Mesothelial cell of epicardium (in vitro differentiated cells): Measurements from ENCODE around the gene KYNU. TPM values are rescaled to one million over a fixed set of nuclear protein-coding genes. Genes with fewer than 3 reads are reported as not detected.
"Not testable (repeated sequence)": the region's sequence is repeated elsewhere in the genome, so short reads cannot be mapped to it uniquely, and the experiment has no call there.

Source experiments
- DNase-seq, 2 experiments: peaks; one replicate each; pipeline ENCODE4 v3.0.0; 2021; ENCODE audit warnings: low spot score in 2 of 2; ENCODE audit not compliant: unreplicated experiment in 2 of 2
- H3K27ac Mint-ChIP-seq: 2 replicates; pipeline ENCODE4 v1.8.0; 2021; ENCODE audit warnings: mixed read lengths
- H3K27me3 Mint-ChIP-seq: 2 replicates; pipeline ENCODE4 v1.8.0; 2021; ENCODE audit warnings: low read depth, mixed read lengths
- H3K36me3 Mint-ChIP-seq: 2 replicates; pipeline ENCODE4 v1.8.0; 2021; ENCODE audit warnings: mixed read lengths
- H3K4me1 Mint-ChIP-seq: 2 replicates; pipeline ENCODE4 v1.8.0; 2021; ENCODE audit warnings: mixed read lengths
- H3K4me3 Mint-ChIP-seq: 2 replicates; pipeline ENCODE4 v1.8.0; 2021; ENCODE audit warnings: mild to moderate bottlenecking, moderate library complexity, mixed read lengths
- H3K9me3 Mint-ChIP-seq: 2 replicates; pipeline ENCODE4 v1.8.0; 2021; ENCODE audit warnings: mixed read lengths
- total RNA-seq: library from RNA; stranded (reverse); gene quantifications from 3 replicates; pipeline ENCODE4 v1.2.1, GENCODE V29; 2021
- TF ChIP-seq, protein P1 (sequence below): fragments of 200-600 bp; sonication (generic); IDR thresholded peaks from one replicate; pipeline ENCODE4 v1.5.0; 2021; ENCODE audit warnings: antibody characterized with exemption; ENCODE audit not compliant: unreplicated experiment

The KYNU gene
- total RNA-seq, 1 donor from 2014 or later = 0.09 TPM

DNA sequence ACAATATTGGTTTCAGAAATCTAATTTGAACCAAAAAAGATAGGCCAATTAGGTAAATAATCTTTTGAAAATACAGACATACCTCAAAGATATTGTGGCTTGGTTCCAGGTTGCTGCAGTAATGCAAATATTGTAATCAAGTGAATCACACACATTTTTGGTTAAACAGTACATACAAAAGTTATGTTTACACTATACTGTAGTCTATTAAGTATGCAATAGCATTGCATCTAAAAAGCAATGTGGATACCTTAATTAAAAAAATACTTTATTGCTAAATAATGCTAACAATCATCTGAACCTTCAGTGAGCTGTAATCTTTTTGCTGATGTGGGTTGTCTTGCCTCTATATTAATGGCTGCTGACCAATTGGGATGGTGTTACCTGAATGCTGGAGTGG lies 67.3 kb downstream of the KYNU start:
- no peak for DNase-seq
- peaks cover 11% of the 10 kb centered on the region for H3K9me3 Mint-ChIP-seq
- no peak overlapping the region for H3K27ac Mint-ChIP-seq
- H3K4me1 Mint-ChIP-seq = peaks cover 29% of the 10 kb centered on the region
- peaks cover 7% of the 10 kb centered on the region for H3K36me3 Mint-ChIP-seq
- H3K4me3 Mint-ChIP-seq = no peak overlapping the region
- no peaks in the 10 kb centered on the region for H3K27me3 Mint-ChIP-seq
- TF ChIP-seq, protein P1, sequence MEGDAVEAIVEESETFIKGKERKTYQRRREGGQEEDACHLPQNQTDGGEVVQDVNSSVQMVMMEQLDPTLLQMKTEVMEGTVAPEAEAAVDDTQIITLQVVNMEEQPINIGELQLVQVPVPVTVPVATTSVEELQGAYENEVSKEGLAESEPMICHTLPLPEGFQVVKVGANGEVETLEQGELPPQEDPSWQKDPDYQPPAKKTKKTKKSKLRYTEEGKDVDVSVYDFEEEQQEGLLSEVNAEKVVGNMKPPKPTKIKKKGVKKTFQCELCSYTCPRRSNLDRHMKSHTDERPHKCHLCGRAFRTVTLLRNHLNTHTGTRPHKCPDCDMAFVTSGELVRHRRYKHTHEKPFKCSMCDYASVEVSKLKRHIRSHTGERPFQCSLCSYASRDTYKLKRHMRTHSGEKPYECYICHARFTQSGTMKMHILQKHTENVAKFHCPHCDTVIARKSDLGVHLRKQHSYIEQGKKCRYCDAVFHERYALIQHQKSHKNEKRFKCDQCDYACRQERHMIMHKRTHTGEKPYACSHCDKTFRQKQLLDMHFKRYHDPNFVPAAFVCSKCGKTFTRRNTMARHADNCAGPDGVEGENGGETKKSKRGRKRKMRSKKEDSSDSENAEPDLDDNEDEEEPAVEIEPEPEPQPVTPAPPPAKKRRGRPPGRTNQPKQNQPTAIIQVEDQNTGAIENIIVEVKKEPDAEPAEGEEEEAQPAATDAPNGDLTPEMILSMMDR = no peak

DNA sequence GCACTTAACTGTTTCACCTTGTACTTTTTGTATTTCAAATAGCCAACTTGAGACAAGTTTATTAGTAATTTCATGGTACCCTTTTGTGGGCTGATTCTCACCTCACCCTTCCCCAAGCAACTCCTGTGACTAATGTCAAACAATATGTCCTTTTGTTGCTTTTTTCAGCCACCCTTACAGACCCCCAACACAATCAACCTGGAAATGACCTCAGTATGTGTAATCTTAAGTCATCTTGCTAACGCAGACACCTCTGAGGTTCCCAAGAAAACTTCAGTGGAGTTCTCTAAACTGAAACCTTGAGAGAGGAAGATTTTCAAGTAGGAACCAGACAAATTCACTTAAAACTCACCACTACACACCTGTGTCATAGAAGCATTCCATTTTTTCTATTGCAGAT lies 69.5 kb downstream of the KYNU start:
- peaks cover 19% of the 10 kb centered on the region for H3K36me3 Mint-ChIP-seq
- TF ChIP-seq, protein P1 = no peak
- no peaks in the 10 kb centered on the region for H3K27me3 Mint-ChIP-seq
- no peak for DNase-seq
- H3K4me1 Mint-ChIP-seq = peaks cover 24% of the 10 kb centered on the region
- no peak overlapping the region for H3K27ac Mint-ChIP-seq
- peaks cover 22% of the 10 kb centered on the region for H3K9me3 Mint-ChIP-seq
- H3K4me3 Mint-ChIP-seq = no peak overlapping the region

DNA sequence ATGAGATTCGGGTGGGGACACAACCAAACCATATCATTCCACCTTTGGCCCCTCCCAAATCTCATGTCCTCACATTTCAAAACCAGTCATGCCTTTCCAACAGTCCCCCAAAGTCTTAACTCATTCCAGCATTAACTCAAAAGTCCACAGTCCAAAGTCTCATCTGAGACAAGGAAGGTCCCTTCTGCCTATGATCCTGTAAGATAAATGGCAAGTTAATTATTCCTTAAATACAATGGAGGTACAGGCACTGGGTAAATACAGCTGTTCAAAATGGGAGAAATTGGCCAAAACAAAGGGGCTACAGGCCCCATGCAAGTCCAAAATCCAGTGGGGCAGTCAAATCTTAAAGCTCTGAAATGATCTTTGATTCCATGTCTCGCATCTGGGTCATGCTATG lies 71.3 kb downstream of the KYNU start:
- H3K27ac Mint-ChIP-seq, H3K27me3 Mint-ChIP-seq, H3K4me3 Mint-ChIP-seq, DNase-seq: not testable (repeated sequence)
- H3K4me1 Mint-ChIP-seq = peaks cover 26% of the 10 kb centered on the region
- H3K9me3 Mint-ChIP-seq = peaks cover 22% of the 10 kb centered on the region
- H3K36me3 Mint-ChIP-seq = peaks cover 19% of the 10 kb centered on the region

DNA sequence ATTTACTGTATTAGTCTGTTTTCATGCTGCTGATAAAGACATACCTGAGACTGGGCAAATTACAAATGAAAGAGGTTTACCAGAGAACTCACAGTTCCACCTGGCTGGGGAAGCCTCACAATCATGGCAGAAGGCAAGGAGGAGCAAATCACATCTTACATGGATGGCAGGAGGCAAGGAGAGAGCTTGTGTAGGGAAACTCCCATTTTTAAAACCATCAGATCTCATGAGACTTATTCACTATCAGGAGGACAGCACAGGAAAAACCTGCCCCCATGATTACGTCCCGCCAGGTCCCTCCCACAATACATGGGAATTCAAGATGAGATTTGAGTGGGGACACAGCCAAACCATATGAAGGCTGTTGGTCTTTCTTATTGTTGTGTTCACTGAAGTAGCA lies 72.9 kb downstream of the KYNU start:
- Mint-ChIP-seq H3K9me3 (peaks cover 22% of the 10 kb centered on the region), H3K4me1 (peaks cover 16% of the 10 kb centered on the region), H3K36me3 (peaks cover 19% of the 10 kb centered on the region)
- not testable (repeated sequence) for H3K27ac Mint-ChIP-seq, H3K27me3 Mint-ChIP-seq, DNase-seq, H3K4me3 Mint-ChIP-seq

DNA sequence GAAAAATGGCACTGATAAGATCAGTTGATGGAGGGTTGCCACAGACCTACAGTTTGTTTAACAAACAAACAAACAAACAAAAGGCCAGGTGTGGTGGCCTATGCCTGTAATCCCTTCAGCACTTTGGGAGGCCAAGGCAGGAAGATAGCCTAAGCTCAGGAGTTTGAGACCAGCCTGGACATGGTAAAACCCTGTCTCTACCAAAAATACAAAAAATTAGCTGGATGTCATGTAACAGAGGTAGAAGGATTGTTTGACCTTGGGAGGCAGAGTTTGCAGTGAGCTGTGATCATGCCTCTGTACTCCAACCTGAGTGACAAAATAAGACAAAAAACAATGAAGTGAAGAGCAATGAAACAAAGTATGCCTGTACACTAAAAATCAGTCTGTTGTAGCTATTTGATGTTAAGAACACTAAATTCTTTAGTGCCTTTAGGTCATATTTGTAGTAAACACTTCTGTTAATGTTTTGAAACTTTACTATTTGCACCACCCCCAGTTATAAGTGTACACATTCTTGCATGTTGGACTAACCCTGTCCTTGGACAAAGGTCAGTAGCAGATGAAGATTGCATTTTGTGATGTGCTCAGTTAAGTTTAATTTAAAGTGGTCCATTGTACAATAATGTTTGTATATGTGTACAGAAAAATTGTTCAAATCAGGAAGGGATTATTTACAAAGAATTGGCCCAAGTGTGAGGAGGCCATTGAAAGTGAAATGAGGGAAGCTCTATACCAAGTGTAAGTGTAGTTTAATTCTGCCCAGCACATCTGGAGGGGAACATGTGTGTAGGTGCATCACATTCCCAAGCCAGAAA lies 73.9 kb downstream of the KYNU start:
- TF ChIP-seq, protein P1 = no peak

DNA sequence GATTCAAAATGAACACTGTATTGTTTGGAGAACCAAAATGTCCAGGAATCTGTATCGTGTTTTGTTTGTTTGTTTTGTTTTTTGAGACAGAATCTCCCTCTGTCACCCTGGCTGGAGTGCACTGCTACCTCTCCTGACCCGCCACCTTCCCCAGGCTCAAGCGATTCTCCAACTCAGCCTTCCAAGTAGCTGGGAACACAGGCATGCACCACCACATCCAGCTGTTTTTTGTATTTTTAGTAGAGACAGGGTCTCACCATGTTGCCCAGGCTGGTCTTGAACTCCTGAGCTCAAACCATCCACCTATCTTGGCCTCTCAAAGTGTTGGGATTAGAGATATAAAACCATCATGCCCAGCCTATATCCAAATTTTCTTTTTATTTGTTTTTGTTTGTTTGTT lies 74.6 kb downstream of the KYNU start:
- TF ChIP-seq, protein P1 = no peak
- DNase-seq = no peak
- peaks cover 19% of the 10 kb centered on the region for H3K36me3 Mint-ChIP-seq
- peaks cover 14% of the 10 kb centered on the region for H3K4me1 Mint-ChIP-seq
- H3K9me3 Mint-ChIP-seq = peaks cover 22% of the 10 kb centered on the region
- H3K4me3 Mint-ChIP-seq = no peak overlapping the region
- H3K27ac Mint-ChIP-seq = no peak overlapping the region
- no peaks in the 10 kb centered on the region for H3K27me3 Mint-ChIP-seq

More for the DNA sequence above, 73.9 kb downstream of the KYNU start:
- H3K4me1 Mint-ChIP-seq = peaks cover 14% of the 10 kb centered on the region
- H3K27me3 Mint-ChIP-seq = no peaks in the 10 kb centered on the region
- no peak for DNase-seq
- H3K9me3 Mint-ChIP-seq = peaks cover 22% of the 10 kb centered on the region
- H3K36me3 Mint-ChIP-seq = peaks cover 19% of the 10 kb centered on the region
- no peak overlapping the region for H3K27ac Mint-ChIP-seq
- no peak overlapping the region for H3K4me3 Mint-ChIP-seq
